GM12878 (cell line): ENCODE data around the gene IL4. TPM values are rescaled to one million over a fixed set of nuclear protein-coding genes. Genes with fewer than 3 reads are reported as not detected.
A peak's percentile ranks its signal among the peaks of the same experiment; 100 is the strongest.

Source experiments
- ATAC-seq: fragments of 200-7000 bp; cut with Tn5 transposase; 3 replicates; pipeline ENCODE4 v1.9.1; 2020; ENCODE audit warnings: mild to moderate bottlenecking, moderate library complexity
- BruUV-seq: library from RNA; stranded (reverse); fragments of 400-500 nt; replicated peaks from 2 replicates; lab custom pipeline; 2021; lab: Mats Ljungman, UMichigan
- CTCF ChIA-PET: fragments of 300-600 bp; sonication (Branson Sonifier 250); formaldehyde crosslinking; extraction: SDS; loops from one replicate; lab custom pipeline; 2021; ENCODE audit warnings: inconsistent platforms; lab: Yijun Ruan, JAX
- POLR2A ChIA-PET: fragments of 350-600 bp; formaldehyde crosslinking; extraction: SDS; loops from one replicate; lab custom pipeline; 2021; ENCODE audit warnings: inconsistent platforms; lab: Charles Lee
- RAD21 ChIA-PET: fragments of 300-600 bp; sonication (Branson Sonifier 250); formaldehyde crosslinking; loops from one replicate; lab custom pipeline; 2023; ENCODE audit warnings: antibody characterized with exemption; ENCODE audit not compliant: unreplicated experiment; lab: Charles Lee
- SMC1A ChIA-PET: fragments of 300-600 bp; sonication (Branson Sonifier 250); formaldehyde crosslinking; loops from one replicate; lab custom pipeline; 2023; ENCODE audit not compliant: unreplicated experiment, uncharacterized antibody; lab: Charles Lee
- DNase-seq: peaks from one replicate; pipeline ENCODE4 v3.0.0-alpha.2; 2011; ENCODE audit warnings: low read depth, low spot score
- FAIRE-seq: peaks from 3 replicates; lab custom pipeline; 2011; peaks lifted over from hg19 to GRCh38; lab: Jason Lieb, UNC
- H2AFZ ChIP-seq: 2 replicates; pipeline ENCODE4 v1.6.0; 2011; ENCODE audit warnings: low read depth, low read length, control low read depth; ENCODE audit not compliant: control insufficient read depth
- H3K27ac ChIP-seq: 2 replicates; pipeline ENCODE4 v1.5.1; 2011; ENCODE audit warnings: control low read depth; ENCODE audit not compliant: control insufficient read depth, insufficient read depth
- H3K27me3 ChIP-seq, 2 experiments: replicated peaks in 1 of 2; 2 replicates each; pipeline versions ENCODE4 v1.6.0 to v1.6.1; 2011; ENCODE audit warnings: low read length in 1 of 2; ENCODE audit not compliant: control insufficient read depth in 2 of 2, insufficient read depth in 2 of 2
- H3K36me3 ChIP-seq, 2 experiments: 2 replicates each; pipeline ENCODE4 v1.5.1; 2011; ENCODE audit warnings: low read length in 1 of 2; ENCODE audit not compliant: control insufficient read depth in 2 of 2, insufficient read depth in 2 of 2
- H3K4me1 ChIP-seq: 2 replicates; pipeline ENCODE4 v1.6.1; 2011; ENCODE audit warnings: mild to moderate bottlenecking, low read length, moderate library complexity, mixed read lengths; ENCODE audit not compliant: control insufficient read depth, insufficient read depth
- H3K4me2 ChIP-seq: 2 replicates; pipeline ENCODE4 v1.6.0; 2011; ENCODE audit warnings: control low read depth; ENCODE audit not compliant: control insufficient read depth, insufficient read depth
- H3K4me3 ChIP-seq: fragments of 200-600 bp; sonication (generic); 2 replicates; pipeline ENCODE4 v1.5.1; 2016
- H3K79me2 ChIP-seq: 2 replicates; pipeline ENCODE4 v1.6.0; 2011; ENCODE audit warnings: low read length; ENCODE audit not compliant: control insufficient read depth, insufficient read depth
- H3K9ac ChIP-seq: 2 replicates; pipeline ENCODE4 v1.8.0; 2011; ENCODE audit warnings: low read length, control low read depth, mixed read lengths; ENCODE audit not compliant: control insufficient read depth, insufficient read depth
- H3K9me3 ChIP-seq: replicated peaks from 3 replicates; pipeline ENCODE4 v1.5.1; 2011; ENCODE audit warnings: mild to moderate bottlenecking, low read length; ENCODE audit not compliant: control insufficient read depth, insufficient read depth
- H4K20me1 ChIP-seq: 2 replicates; pipeline ENCODE4 v1.6.0; 2011; ENCODE audit not compliant: control insufficient read depth, insufficient read depth
- BACH1 ChIP-seq: fragments of 450-650 bp; IDR thresholded peaks from 2 replicates; pipeline ENCODE4 v1.6.1; 2017; ENCODE audit warnings: mild to moderate bottlenecking, borderline replicate concordance
- BCLAF1 ChIP-seq: fragments of 450-650 bp; IDR thresholded peaks from 2 replicates; pipeline ENCODE4 v1.6.1; 2017; ENCODE audit warnings: antibody characterized with exemption, mild to moderate bottlenecking, moderate library complexity
- BHLHE40 ChIP-seq, 2 experiments: fragments of 450-650 bp in 1 of 2; IDR thresholded peaks; 2 replicates each; pipeline ENCODE4 v1.6.1; 2011 to 2017; ENCODE audit warnings: low read depth in 2 of 2, borderline replicate concordance in 1 of 2, improper control_type of control experiment in 1 of 2, low read length in 1 of 2, mild to moderate bottlenecking in 1 of 2
- SMAD5 ChIP-seq: IDR thresholded peaks from 2 replicates; pipeline ENCODE4 v1.6.1; 2016; ENCODE audit warnings: antibody characterized with exemption, low read depth
- ZBTB11 ChIP-seq: fragments of 450-650 bp; formaldehyde crosslinking; IDR thresholded peaks from 2 replicates; pipeline ENCODE4 v1.5.0; 2022; ENCODE audit warnings: mild to moderate bottlenecking, missing genetic modification characterization
- ZNF687 ChIP-seq: fragments of 450-650 bp; IDR thresholded peaks from 2 replicates; pipeline ENCODE4 v1.6.1; 2017; ENCODE audit warnings: mild to moderate bottlenecking, moderate library complexity
- WGBS: methylation state at CpG from one replicate; pipeline ENCODE4 v1.1.6; 2016; ENCODE audit warnings: low lambda C conversion rate; ENCODE audit not compliant: insufficient replicate concordance, insufficient coverage; ENCODE audit errors: missing lambda C conversion rate; 5-methylcytosine and 5-hydroxymethylcytosine counted together
- in situ Hi-C: fragments of 300-500 bp; cut with MboI; formaldehyde crosslinking; loops from 9 replicates; pipeline ENCODE4 v1.14.3; 2018; ENCODE audit warnings: mixed read lengths
- intact Hi-C: fragments of 100-400 bp; cut with micrococcal nuclease; formaldehyde crosslinking; loops from one replicate; pipeline ENCODE4 v1.14.2; 2022; ENCODE audit not compliant: unreplicated experiment
- polyA plus RNA-seq, 11 experiments: library from polyadenylated mRNA; depleted of rRNA in 4 of 11; unstranded in 6 of 11; stranded (reverse) in 5 of 11; fragments of >200 nt; fragmentation: Nextera tagmentation in 4 of 11; fragmentation: Illumina TruSeq in 1 of 11; extraction: Ambion mirVana in 4 of 11; extraction: Trizol in 1 of 11; gene quantifications; 1 replicate in 1 of 11; 2 replicates in 10 of 11; pipeline versions ENCODE4 v1.2.1 to v1.2.3, GENCODE V29; 2011 to 2016; ENCODE audit warnings: inconsistent platforms in 2 of 11, missing spikeins in 2 of 11, low read depth in 1 of 11
- total RNA-seq, 4 experiments: library from RNA; depleted of rRNA in 3 of 4; stranded (reverse); fragments of >200 nt in 3 of 4; fragmentation: Illumina TruSeq in 1 of 4; extraction: Trizol in 1 of 4; gene quantifications; 2 replicates each; pipeline versions ENCODE4 v1.2.1 to v1.2.3, GENCODE V29; 2013 to 2021

IL4 gene
- total and polyA plus RNA-seq, 10 of the 15 experiments (the other 5 are each of a cell fraction or from before 2014, with no cell fraction given) = 0.20 to 0.80 (median 0.50) TPM; not detected in 7

GRCh38 chr5:132658381-132659302 lies 15.1 kb upstream of the IL4 start:
- Histone ChIP-seq H3K9ac (no peak overlapping the region), H3K9me3 (no peaks in the 10 kb centered on the region), H4K20me1 (no peaks in the 10 kb centered on the region), H3K4me2 (no peak overlapping the region), H3K27ac (no peak overlapping the region), H3K4me3 (no peak overlapping the region), H3K36me3 (no peaks in the 10 kb centered on the region), H3K4me1 (peaks cover 63% of the 10 kb centered on the region), H3K27me3 (no peaks in the 10 kb centered on the region), H3K79me2 (no peaks in the 10 kb centered on the region), H2AFZ (no peak overlapping the region)
- TF ChIP-seq ZBTB11 (CRISPR knock-in tag) = no peak
- peak; percentile 80 for TF ChIP-seq ZNF687
- TF ChIP-seq BACH1 = no peak
- peak in 1 of 2 experiments; percentile 60; a peak in 2 of 4 replicates for TF ChIP-seq BHLHE40 (IDR thresholded peaks at IDR 0.05; ENCODE audit: borderline replicate concordance in 1 of 2, low read depth in 2 of 2, low read length in 1 of 2)
- TF ChIP-seq BCLAF1 = no peak
- TF ChIP-seq SMAD5 = no peak
- ChIA-PET CTCF (interaction anchor here (0.9 to 1.9 kb wide), 6 partner anchors 17 to 161 kb away, joined by 3 to 10 read pairs (median 5); no protein-coding TSS in a partner anchor), RAD21 (interaction anchor here (0.8 to 9.2 kb wide), 8 partner anchors 16 to 162 kb away, joined by 3 to 127 read pairs (median 8); partner anchors contain the start of gene CCNI2), SMC1A (interaction anchor here (0.8 to 12.1 kb wide), 11 partner anchors 14 to 159 kb away, joined by 3 to 156 read pairs (median 4); partner anchors contain the start of gene IL4), POLR2A (interaction anchor here (0.6 to 10.8 kb wide), 9 partner anchors 16 to 148 kb away, joined by 3 to 118 read pairs (median 4); partner anchors contain the start of genes IL4 and KIF3A)
- BruUV-seq = no TSS peak
- intact Hi-C loops (no loop called here), in situ Hi-C loops (no loop called here)
- FAIRE-seq (peak; percentile 44), ATAC-seq (no peak), DNase-seq (no peak)
- WGBS = 84% methylated on average over 9 of the region's 9 CpGs
